Jurkat, Clone E6-1 (cell line): Measurements from ENCODE around the gene TNFRSF4.

Experiments used
- DNase-seq: peaks from one replicate; pipeline ENCODE4 v3.0.0-alpha.2; 2011; ENCODE audit warnings: low read depth, low spot score
- H3K4me3 ChIP-seq: 2 replicates; pipeline ENCODE4 v1.5.1; 2011; ENCODE audit warnings: mild to moderate bottlenecking, low read length, control low read depth, moderate library complexity

Gene TNFRSF4

GRCh38 chr1:1246577-1247340 is 32.8 kb upstream of the TNFRSF4 start, which contains the start of gene C1QTNF12:
TSS of gene C1QTNF12 (minus strand) at chr1:1246722. CDS start at chr1:1246690, 32 bp downstream.
- DNase-seq: no peak
- H3K4me3 ChIP-seq: no peak within 1 kb of the TSS

- DNase-seq: no peak
- no peak overlapping the region for H3K4me3 ChIP-seq
These were observed 32.0 kb upstream of the TNFRSF4 start for GRCh38 chr1:1245817-1246576.

GRCh38 chr1:1245178-1245816 is 31.3 kb upstream of the TNFRSF4 start:
- DNase-seq: no peak
- no peak overlapping the region for H3K4me3 ChIP-seq

- DNase-seq: no peak
These were observed 30.3 kb upstream of the TNFRSF4 start for GRCh38 chr1:1244192-1244811.

GRCh38 chr1:1243807-1244191 is 29.8 kb upstream of the TNFRSF4 start:
- H3K4me3 ChIP-seq: no peak overlapping the region
- DNase-seq: no peak

More at GRCh38 chr1:1244192-1244811, 30.3 kb upstream of the TNFRSF4 start:
- H3K4me3 ChIP-seq: no peak overlapping the region

GRCh38 chr1:1243266-1243660 is 29.3 kb upstream of the TNFRSF4 start:
- H3K4me3 ChIP-seq: no peak overlapping the region
- no peak for DNase-seq

GRCh38 chr1:1242461-1243265 is 28.7 kb upstream of the TNFRSF4 start:
- no peak for DNase-seq

GRCh38 chr1:1241588-1242219 is 27.8 kb upstream of the TNFRSF4 start:
- no peak overlapping the region for H3K4me3 ChIP-seq
- no peak for DNase-seq

More at GRCh38 chr1:1242461-1243265, 28.7 kb upstream of the TNFRSF4 start:
- H3K4me3 ChIP-seq: no peak overlapping the region

GRCh38 chr1:1240822-1241587 is 27.1 kb upstream of the TNFRSF4 start:
- no peak for DNase-seq
- no peak overlapping the region for H3K4me3 ChIP-seq

- no peak overlapping the region for H3K4me3 ChIP-seq
- no peak for DNase-seq
These were observed 26.4 kb upstream of the TNFRSF4 start for GRCh38 chr1:1240348-1240732.

- no peak overlapping the region for H3K4me3 ChIP-seq
- no peak for DNase-seq
These were observed 25.8 kb upstream of the TNFRSF4 start for GRCh38 chr1:1239614-1240347.

- no peak overlapping the region for H3K4me3 ChIP-seq
- DNase-seq: no peak
These were observed 25.3 kb upstream of the TNFRSF4 start for GRCh38 chr1:1239227-1239613.

GRCh38 chr1:1238702-1239178 is 24.8 kb upstream of the TNFRSF4 start:
- no peak overlapping the region for H3K4me3 ChIP-seq
- DNase-seq: no peak

GRCh38 chr1:1237874-1238701 is 24.1 kb upstream of the TNFRSF4 start:
- no peak for DNase-seq
- H3K4me3 ChIP-seq: no peak overlapping the region

GRCh38 chr1:1236945-1237873 is 23.3 kb upstream of the TNFRSF4 start:
- DNase-seq: no peak
- no peak overlapping the region for H3K4me3 ChIP-seq
